ENCODE measurements around the gene ALX3.

Gene ALX3

GRCh38 chr1:110056285-110056683 lies 14.2 kb downstream of the ALX3 start:
- H3K4me3 ChIP-seq (ENCODE audit: control insufficient read depth, low read depth, low read length), result no peak overlapping the region
- no peak for TF ChIP-seq CTCF (conservative IDR thresholded peaks at IDR 0.05; ENCODE audit: control insufficient read depth, insufficient read depth, low read depth, low read length)
- peak; percentile 34 for DNase-seq (ENCODE audit: low read depth)

- no peak overlapping the region for H3K4me3 ChIP-seq (ENCODE audit: control insufficient read depth, low read depth, low read length)
- no peak for TF ChIP-seq CTCF (conservative IDR thresholded peaks at IDR 0.05; ENCODE audit: control insufficient read depth, insufficient read depth, low read depth, low read length)
- peak; percentile 37 for DNase-seq (ENCODE audit: low read depth)
Observed at GRCh38 chr1:110055493-110056284, 14.8 kb downstream of the ALX3 start.

- peak; percentile 94 for TF ChIP-seq CTCF (conservative IDR thresholded peaks at IDR 0.05; ENCODE audit: control insufficient read depth, insufficient read depth, low read depth, low read length)
- DNase-seq (ENCODE audit: low read depth), result peak; percentile 42
- H3K4me3 ChIP-seq (ENCODE audit: control insufficient read depth, low read depth, low read length), result no peak overlapping the region
Observed at GRCh38 chr1:110053552-110054428, 16.7 kb downstream of the ALX3 start.

- TF ChIP-seq CTCF (conservative IDR thresholded peaks at IDR 0.05; ENCODE audit: control insufficient read depth, insufficient read depth, low read depth, low read length), result no peak
- H3K4me3 ChIP-seq (ENCODE audit: control insufficient read depth, low read depth, low read length), result no peak overlapping the region
- no peak for DNase-seq (ENCODE audit: low read depth)
Observed at GRCh38 chr1:110051262-110051648, 19.2 kb downstream of the ALX3 start.

- peak; percentile 29 for DNase-seq (ENCODE audit: low read depth)
- no peak overlapping the region for H3K4me3 ChIP-seq (ENCODE audit: control insufficient read depth, low read depth, low read length)
- TF ChIP-seq CTCF (conservative IDR thresholded peaks at IDR 0.05; ENCODE audit: control insufficient read depth, insufficient read depth, low read depth, low read length), result no peak
Observed at GRCh38 chr1:110050602-110051261, 19.7 kb downstream of the ALX3 start.

GRCh38 chr1:110049801-110050601 lies 20.5 kb downstream of the ALX3 start:
- no peak overlapping the region for H3K4me3 ChIP-seq (ENCODE audit: control insufficient read depth, low read depth, low read length)
- TF ChIP-seq CTCF (conservative IDR thresholded peaks at IDR 0.05; ENCODE audit: control insufficient read depth, insufficient read depth, low read depth, low read length), result no peak
- no peak for DNase-seq (ENCODE audit: low read depth)

Data from fibroblast of mammary gland (primary cell).